Heart left ventricle (tissue), 16 donors: ENCODE results near the gene MGME1. TPM values are rescaled to one million over a fixed set of nuclear protein-coding genes. Genes with fewer than 3 reads are reported as not detected.

Experiments used
- ATAC-seq, 4 donors: fragments of 200-7000 bp; cut with Tn5 transposase; one replicate each; pipeline ENCODE4 v1.9.1; 2020 to 2022; ENCODE audit warnings: moderate library complexity in 4 of 4, mild to moderate bottlenecking in 3 of 4, moderate number of reproducible peaks in 1 of 4
- DNase-seq, 5 donors: peaks; one replicate each; pipeline ENCODE4 v3.0.0-alpha.2; 2020
- H3K27ac ChIP-seq, 12 donors: fragments of 200-600 bp; sonication (generic) in 4 of 12; one replicate each; pipeline versions ENCODE4 v1.5.0 to v1.8.0; 2016 to 2022; ENCODE audit warnings: mild to moderate bottlenecking in 2 of 12
- H3K27me3 ChIP-seq, 9 donors: fragments of 200-600 bp; sonication (generic) in 2 of 9; one replicate each; pipeline versions ENCODE4 v1.5.1 to v1.8.0; 2016 to 2022; ENCODE audit warnings: mild to moderate bottlenecking in 3 of 9
- H3K36me3 ChIP-seq, 9 donors: fragments of 200-600 bp; sonication (generic) in 2 of 9; one replicate each; pipeline versions ENCODE4 v1.5.0 to v1.8.0; 2018 to 2022; ENCODE audit warnings: mild to moderate bottlenecking in 2 of 9
- H3K4me1 ChIP-seq, 12 donors: fragments of 200-600 bp; sonication (generic) in 4 of 12; one replicate each; pipeline versions ENCODE4 v1.5.0 to v1.8.0; 2016 to 2022; ENCODE audit warnings: mild to moderate bottlenecking in 3 of 12
- H3K4me3 ChIP-seq, 12 donors: fragments of 200-600 bp; sonication (generic) in 4 of 12; one replicate each; pipeline versions ENCODE4 v1.5.0 to v1.8.0; 2017 to 2022; ENCODE audit warnings: mild to moderate bottlenecking in 9 of 12, moderate library complexity in 4 of 12
- H3K9me3 ChIP-seq, 12 donors: fragments of 200-600 bp; sonication (generic) in 4 of 12; one replicate each; pipeline versions ENCODE4 v1.5.0 to v1.8.0; 2016 to 2022; ENCODE audit warnings: mild to moderate bottlenecking in 1 of 12
- POLR2A ChIP-seq, 2 donors: fragments of 450-650 bp; IDR thresholded peaks; one replicate each; pipeline ENCODE4 v1.6.1; 2017; ENCODE audit warnings: antibody characterized with exemption in 2 of 2, mild to moderate bottlenecking in 2 of 2, moderate library complexity in 2 of 2
- WGBS, 4 donors: extraction: QIAGEN DNeasy Blood & Tissue Kit in 2 of 4; methylation state at CpG; one replicate each; pipeline versions ENCODE4 v1.1.5 to v1.1.7; 2013 to 2018; 5-methylcytosine and 5-hydroxymethylcytosine counted together
- intact Hi-C, 10 donors: fragments of 100-400 bp; cut with DNase I; formaldehyde crosslinking; loops; one replicate each; pipeline versions ENCODE4 v1.11.1 to v1.14.2; 2022
- polyA plus RNA-seq, 2 donors: library from polyadenylated mRNA; stranded (reverse); fragments of 200-250 nt; gene quantifications; one replicate each; pipeline ENCODE4 v1.2.3, GENCODE V29; 2013
- total RNA-seq, 9 donors: library from RNA; depleted of rRNA in 2 of 9; stranded (reverse); fragments of >200 nt in 2 of 9; fragmentation: NEBNext Ultra II Directional in 3 of 9; extraction: Animal tissue kit (Norgen Biotek cat#: 25700) in 3 of 9; gene quantifications; one replicate each; pipeline versions ENCODE4 v1.1.0 to v1.2.4, GENCODE V29; 2016 to 2023
- TF ChIP-seq, protein P1 (sequence below), 12 donors: fragments of 200-600 bp; sonication (generic) in 4 of 12; IDR thresholded peaks; one replicate each; pipeline versions ENCODE4 v1.5.0 to v1.8.0; 2018 to 2022; ENCODE audit warnings: antibody characterized with exemption in 12 of 12, mild to moderate bottlenecking in 5 of 12
- donor health status: ischemic (EF 13 %, LVEDD 7.1; RV severe dilation, severe dysfunction).
- donor health status: healthy with polysubstance abuse.
- donor health status: DM: no; HTN: yes; CAD: no.
- donor health status: DM: no; HTN: no; CAD: no.
- donor health status: ischemic (EF 25% LVEDD 6.9; RV normal size, moderate dysfunction).
- donor health status: ischemic (EF 25% LVEDD 5.7; RV mildly dilated, moderate dysfunction).
- donor health status: healthy.
- donor health status: DM: yes; HTN: yes; CAD: no.
- donor health status: ischemic (EF 35%, LVEDD 5.7; RV mildly dilated, moderate dysfunction).
- donor health status: nonischemic (EF 11% LVEDD 7.7; RV severe dilation, severe dysfunction).
- donor health status: DM: yes; HTN: yes; CAD: no.
- donor health status: PGD.
- donor health status: ischemic (EF 29% LVEDD 5.4; RV normal size, mild dysfunction).
- donor health status: nonischemic (EF 23%, LVEDD 6.1; RV moderate dilation, normal function).

MGME1 gene
- total and polyA plus RNA-seq, 11 donors: 7.7 to 22.0 (median 10.9) TPM

DNA sequence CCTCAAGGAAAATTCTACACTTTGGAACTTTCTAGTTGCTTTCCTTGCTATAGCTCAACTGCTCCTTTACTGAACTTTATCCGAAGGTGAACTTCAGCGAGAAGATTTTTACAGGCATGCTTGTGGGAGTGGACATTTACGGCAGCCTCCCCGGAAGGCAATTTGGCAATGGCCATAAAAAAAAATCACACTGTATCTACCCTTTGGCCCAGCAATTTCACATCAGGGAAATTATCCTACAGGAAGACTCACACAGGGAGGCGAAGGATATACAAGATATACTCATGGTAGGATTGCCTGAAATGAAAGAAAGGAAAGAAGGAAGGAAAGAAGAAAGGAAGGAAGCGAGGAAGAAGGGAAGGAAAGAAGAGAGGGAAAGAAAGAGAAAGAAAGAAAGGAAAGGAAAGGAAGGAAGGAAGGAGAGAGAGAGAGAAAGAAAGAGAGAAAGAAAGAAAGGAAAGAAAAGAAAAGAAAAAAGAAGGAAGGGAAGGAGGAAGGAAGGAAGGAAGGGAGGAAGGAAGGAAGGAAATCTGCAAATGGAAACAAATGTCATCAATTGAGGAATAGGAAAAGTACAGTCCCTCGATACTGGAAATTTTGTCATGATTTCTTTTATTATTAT is 63.2 kb downstream of the MGME1 start:
- no peaks in the 10 kb centered on the region for H3K9me3 ChIP-seq
- no peak for ATAC-seq
- no peak for TF ChIP-seq POLR2A (IDR thresholded peaks at IDR 0.05)
- TF ChIP-seq, protein P1, sequence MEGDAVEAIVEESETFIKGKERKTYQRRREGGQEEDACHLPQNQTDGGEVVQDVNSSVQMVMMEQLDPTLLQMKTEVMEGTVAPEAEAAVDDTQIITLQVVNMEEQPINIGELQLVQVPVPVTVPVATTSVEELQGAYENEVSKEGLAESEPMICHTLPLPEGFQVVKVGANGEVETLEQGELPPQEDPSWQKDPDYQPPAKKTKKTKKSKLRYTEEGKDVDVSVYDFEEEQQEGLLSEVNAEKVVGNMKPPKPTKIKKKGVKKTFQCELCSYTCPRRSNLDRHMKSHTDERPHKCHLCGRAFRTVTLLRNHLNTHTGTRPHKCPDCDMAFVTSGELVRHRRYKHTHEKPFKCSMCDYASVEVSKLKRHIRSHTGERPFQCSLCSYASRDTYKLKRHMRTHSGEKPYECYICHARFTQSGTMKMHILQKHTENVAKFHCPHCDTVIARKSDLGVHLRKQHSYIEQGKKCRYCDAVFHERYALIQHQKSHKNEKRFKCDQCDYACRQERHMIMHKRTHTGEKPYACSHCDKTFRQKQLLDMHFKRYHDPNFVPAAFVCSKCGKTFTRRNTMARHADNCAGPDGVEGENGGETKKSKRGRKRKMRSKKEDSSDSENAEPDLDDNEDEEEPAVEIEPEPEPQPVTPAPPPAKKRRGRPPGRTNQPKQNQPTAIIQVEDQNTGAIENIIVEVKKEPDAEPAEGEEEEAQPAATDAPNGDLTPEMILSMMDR (IDR thresholded peaks at IDR 0.05): no peak
- intact Hi-C loops: no loop called here
- no peak for DNase-seq
- 76 to 82% (median 78%) methylated on average over 7 of the region's 7 CpGs for WGBS, 4 donors
- no peak overlapping the region for H3K4me3 ChIP-seq
- peaks cover 0 to 12% (median 0%) of the 10 kb centered on the region in 9 donors for H3K27me3 ChIP-seq
- H3K4me1 ChIP-seq: no peaks in the 10 kb centered on the region
- H3K36me3 ChIP-seq: no peaks in the 10 kb centered on the region
- H3K27ac ChIP-seq: no peak overlapping the region

DNA sequence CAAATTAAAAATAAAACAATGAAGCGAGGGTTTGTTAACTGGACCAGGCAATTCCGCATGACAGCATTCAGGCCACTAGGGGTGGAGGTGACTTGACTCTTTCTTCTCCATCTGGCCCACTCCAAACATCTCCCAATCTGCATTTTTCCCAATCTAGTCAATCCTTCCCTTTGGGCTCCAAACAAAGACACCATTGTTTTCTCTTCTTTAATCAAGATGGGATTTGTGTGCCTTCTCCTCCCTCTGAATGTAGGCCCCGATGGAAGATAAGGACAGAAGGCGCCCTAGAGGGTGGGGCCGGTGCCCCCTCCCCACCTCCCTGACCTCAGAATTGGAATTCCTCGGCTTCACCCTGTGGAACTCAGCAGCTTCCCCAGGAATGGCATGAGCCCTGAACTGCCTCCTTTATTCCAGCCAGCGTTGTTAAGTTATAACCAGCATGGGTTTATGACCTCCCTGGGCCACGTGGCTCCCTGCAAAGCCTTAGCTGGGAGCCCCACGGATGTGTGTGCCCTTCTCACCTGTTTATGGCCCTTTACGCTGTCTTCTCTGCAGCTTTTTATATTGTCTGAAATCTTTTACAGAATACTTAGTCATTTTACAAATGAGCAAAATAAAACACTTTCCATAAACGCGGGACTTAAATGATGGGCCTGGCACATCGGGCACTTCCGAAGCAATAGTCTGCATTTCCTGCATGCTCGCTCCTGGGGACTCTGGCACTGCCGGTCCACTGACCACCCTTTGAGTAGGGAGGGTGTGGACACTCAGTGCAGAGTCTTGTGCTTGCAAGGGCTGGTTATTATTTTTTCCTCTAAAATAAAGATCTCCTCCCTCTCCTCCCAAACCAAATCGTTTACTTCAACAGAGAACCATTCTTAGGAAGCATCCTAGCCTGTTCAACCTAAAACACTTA is 64.4 kb downstream of the MGME1 start:
- Histone ChIP-seq H3K4me1 (no peaks in the 10 kb centered on the region), H3K4me3 (no peak overlapping the region), H3K27me3 (peaks cover 0 to 18% (median 0%) of the 10 kb centered on the region in 9 donors), H3K36me3 (no peaks in the 10 kb centered on the region), H3K9me3 (no peaks in the 10 kb centered on the region), H3K27ac (no peak overlapping the region)
- WGBS, 4 donors: 70 to 79% (median 75%) methylated on average over 17 of the region's 17 CpGs
- no peak for DNase-seq
- intact Hi-C loops: no loop called here
- ATAC-seq: no peak
- TF ChIP-seq, protein P1 (IDR thresholded peaks at IDR 0.05): no peak
- no peak for TF ChIP-seq POLR2A (IDR thresholded peaks at IDR 0.05)

DNA sequence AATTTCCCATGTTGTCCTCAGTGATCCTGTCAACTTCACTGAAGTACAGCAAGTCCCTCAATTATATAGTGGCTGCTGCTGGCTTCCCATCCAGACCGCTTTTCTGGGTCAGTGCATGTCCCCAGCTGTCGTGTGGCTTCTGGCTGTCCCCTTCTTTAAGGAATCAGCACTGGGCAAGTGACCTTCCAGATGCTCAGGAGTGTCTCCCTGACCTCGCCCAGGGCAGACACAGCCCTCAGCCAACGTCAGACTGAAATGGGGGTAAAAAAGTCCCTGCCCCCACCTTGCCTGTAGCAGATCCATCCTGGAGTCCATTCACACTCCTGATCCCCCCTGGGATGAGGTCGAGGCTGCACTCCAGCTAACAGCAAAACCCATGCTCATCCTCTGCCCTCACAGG is 65.2 kb downstream of the MGME1 start:
- TF ChIP-seq, protein P1 (IDR thresholded peaks at IDR 0.05): no peak
- TF ChIP-seq POLR2A (IDR thresholded peaks at IDR 0.05): no peak

DNA sequence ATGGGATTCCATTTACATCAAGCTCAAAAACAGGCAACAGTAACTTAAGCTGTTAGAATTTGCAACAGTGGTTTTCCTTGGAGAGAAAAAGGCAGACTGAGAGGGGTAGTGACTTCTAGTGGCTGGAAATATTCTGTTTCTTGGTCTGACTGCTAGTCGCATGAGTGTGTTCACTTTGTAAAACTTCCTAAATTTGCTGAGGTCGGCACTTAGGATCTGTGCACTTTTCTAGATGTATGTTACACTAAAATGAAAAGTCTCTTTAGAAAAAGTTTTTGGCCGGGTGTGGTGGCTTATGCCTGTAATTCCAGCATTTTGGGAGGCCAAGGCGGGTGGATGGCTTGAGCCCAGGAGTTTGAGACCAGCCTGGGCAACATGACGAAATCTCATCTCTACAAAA is 70.2 kb downstream of the MGME1 start:
- H3K27ac ChIP-seq: no peak overlapping the region
- peaks cover 0 to 10% (median 0%) of the 10 kb centered on the region in 12 donors for H3K9me3 ChIP-seq
- no peaks in the 10 kb centered on the region for H3K36me3 ChIP-seq
- intact Hi-C loops: no loop called here
- H3K4me1 ChIP-seq: no peaks in the 10 kb centered on the region
- ATAC-seq (no peak), DNase-seq (no peak)
- H3K4me3 ChIP-seq: no peak overlapping the region
- WGBS, 4 donors: 80 to 83% (median 81%) methylated on average over 5 of the region's 5 CpGs
- H3K27me3 ChIP-seq: peaks cover 0 to 43% (median 0%) of the 10 kb centered on the region in 9 donors
- TF ChIP-seq, protein P1 (IDR thresholded peaks at IDR 0.05): no peak
- no peak for TF ChIP-seq POLR2A (IDR thresholded peaks at IDR 0.05)

More for the DNA sequence above, 65.2 kb downstream of the MGME1 start:
- WGBS, 4 donors: 48 to 53% (median 51%) methylated on average over 3 to 5 of the region's 5 CpGs
- no peaks in the 10 kb centered on the region for H3K36me3 ChIP-seq
- no peaks in the 10 kb centered on the region for H3K4me1 ChIP-seq
- ATAC-seq: no peak
- no peaks in the 10 kb centered on the region for H3K9me3 ChIP-seq
- DNase-seq: no peak
- no peak overlapping the region for H3K4me3 ChIP-seq
- no peak overlapping the region for H3K27ac ChIP-seq
- peaks cover 0 to 26% (median 0%) of the 10 kb centered on the region in 9 donors for H3K27me3 ChIP-seq
- intact Hi-C loops: no loop called here
